B cell (primary cell): ENCODE data around the gene NCOA1. TPM values are rescaled to one million over a fixed set of nuclear protein-coding genes. Genes with fewer than 3 reads are reported as not detected.
A peak's percentile ranks its signal among the peaks of the same experiment; 100 is the strongest.

ENCODE experiments used
- ATAC-seq: fragments of 200-7000 bp; cut with Tn5 transposase; one replicate; pipeline ENCODE4 v1.10.0; 2021; ENCODE audit warnings: low read depth, mild to moderate bottlenecking, moderate number of reproducible peaks, moderate library complexity
- CTCF ChIA-PET: fragments of 350-600 bp; sonication (Branson Sonifier 250); formaldehyde crosslinking; loops from one replicate; lab custom pipeline; 2021; ENCODE audit warnings: antibody characterized with exemption, inconsistent platforms; lab: Charles Lee
- POLR2A ChIA-PET: fragments of 350-600 bp; sonication (Branson Sonifier 250); formaldehyde crosslinking; loops from one replicate; lab custom pipeline; 2021; ENCODE audit warnings: antibody characterized with exemption; lab: Charles Lee
- DNase-seq: peaks from one replicate; pipeline ENCODE4 v3.0.0; 2013
- H2AFZ ChIP-seq: 2 replicates; pipeline ENCODE4 v1.6.1; 2012; ENCODE audit warnings: mild to moderate bottlenecking, low read depth, low read length; ENCODE audit not compliant: insufficient read depth, poor library complexity, severe bottlenecking
- H3K27ac ChIP-seq, 2 donors: 1 replicate in 1 of 2; 2 replicates in 1 of 2; pipeline ENCODE4 v1.5.1; 2012 to 2013; ENCODE audit warnings: low read length in 2 of 2, mild to moderate bottlenecking in 2 of 2, moderate library complexity in 1 of 2
- H3K27me3 ChIP-seq, 4 experiments: fragments of 200-600 bp in 1 of 4; sonication (generic) in 1 of 4; replicated peaks in 1 of 4; 1 replicate in 2 of 4; 2 replicates in 2 of 4; pipeline versions ENCODE4 v1.6.1 to v1.7.0; 2013 to 2016; ENCODE audit warnings: low read length in 3 of 4, mild to moderate bottlenecking in 2 of 4, mixed read lengths in 1 of 4, moderate library complexity in 1 of 4; ENCODE audit not compliant: insufficient read depth in 4 of 4, control insufficient read depth in 3 of 4; ENCODE audit errors: control extremely low read depth in 1 of 4
- H3K36me3 ChIP-seq, 2 experiments: replicated peaks in 1 of 2; 1 replicate in 1 of 2; 2 replicates in 1 of 2; pipeline versions ENCODE4 v1.6.1 to v1.7.1; 2013; ENCODE audit warnings: low read length in 1 of 2; ENCODE audit not compliant: insufficient read depth in 2 of 2, control insufficient read depth in 1 of 2; ENCODE audit errors: control extremely low read depth in 1 of 2, extremely low read depth in 1 of 2
- H3K4me1 ChIP-seq, 2 donors: fragments of 200-600 bp in 1 of 2; sonication (generic) in 1 of 2; 1 replicate in 1 of 2; 2 replicates in 1 of 2; pipeline versions ENCODE4 v1.5.1 to v1.6.1; 2013 to 2017; ENCODE audit warnings: low read length in 2 of 2; ENCODE audit not compliant: control insufficient read depth in 2 of 2, insufficient read depth in 2 of 2
- H3K4me2 ChIP-seq: replicated peaks from 2 replicates; pipeline ENCODE3; 2012; ENCODE audit warnings: mild to moderate bottlenecking, low read depth, low read length; ENCODE audit not compliant: poor library complexity, severe bottlenecking
- H3K4me3 ChIP-seq, 5 experiments: fragments of 200-600 bp in 1 of 5; sonication (generic) in 1 of 5; 1 replicate in 3 of 5; 2 replicates in 2 of 5; pipeline versions ENCODE4 v1.5.1 to v1.7.0; 2011 to 2016; ENCODE audit warnings: low read length in 4 of 5, mild to moderate bottlenecking in 4 of 5, low read depth in 2 of 5, control low read depth in 1 of 5, moderate library complexity in 1 of 5; ENCODE audit not compliant: insufficient read depth in 1 of 5; ENCODE audit errors: control extremely low read depth in 1 of 5, extremely low read depth in 1 of 5
- H3K79me2 ChIP-seq: fragments of 200-600 bp; sonication (generic); one replicate; pipeline ENCODE4 v1.6.0; 2016; ENCODE audit warnings: low read length; ENCODE audit not compliant: control insufficient read depth, insufficient read depth
- H3K9ac ChIP-seq: fragments of 200-600 bp; sonication (generic); 2 replicates; pipeline ENCODE4 v1.6.1; 2017; ENCODE audit warnings: mild to moderate bottlenecking, low read length, moderate library complexity
- H3K9me3 ChIP-seq, 3 donors: one replicate each; pipeline versions ENCODE4 v1.6.1 to v1.7.1; 2013; ENCODE audit warnings: low read length in 2 of 3; ENCODE audit not compliant: control insufficient read depth in 2 of 3, insufficient read depth in 1 of 3; ENCODE audit errors: control extremely low read depth in 1 of 3
- H4K20me1 ChIP-seq: 2 replicates; pipeline ENCODE4 v1.6.0; 2012; ENCODE audit warnings: mild to moderate bottlenecking, low read length; ENCODE audit not compliant: insufficient read depth, control insufficient read depth, poor library complexity, severe bottlenecking
- H3K27ac Mint-ChIP-seq: one replicate; pipeline ENCODE4 v1.8.0; 2021; ENCODE audit warnings: mixed read lengths
- H3K27me3 Mint-ChIP-seq: one replicate; pipeline ENCODE4 v1.8.0; 2021; ENCODE audit warnings: mixed read lengths
- H3K4me1 Mint-ChIP-seq: one replicate; pipeline ENCODE4 v1.8.0; 2021; ENCODE audit warnings: mixed read lengths
- H3K4me3 Mint-ChIP-seq: one replicate; pipeline ENCODE4 v1.8.0; 2021; ENCODE audit warnings: mixed read lengths
- H3K9me3 Mint-ChIP-seq: one replicate; pipeline ENCODE4 v1.8.0; 2022; ENCODE audit warnings: mixed read lengths; ENCODE audit not compliant: insufficient read depth
- EZH2 ChIP-seq: IDR thresholded peaks from 2 replicates; pipeline ENCODE4 v1.6.1; 2012; ENCODE audit warnings: borderline replicate concordance, low read depth, mild to moderate bottlenecking, moderate library complexity, low read length; ENCODE audit not compliant: insufficient read depth, poor library complexity, severe bottlenecking
- WGBS: methylation state at CpG from one replicate; pipeline ENCODE4 v1.1.5; 2013; ENCODE audit warnings: missing lambda C conversion rate; ENCODE audit not compliant: insufficient coverage; 5-methylcytosine and 5-hydroxymethylcytosine counted together
- intact Hi-C: fragments of 100-400 bp; cut with micrococcal nuclease; formaldehyde crosslinking; loops from one replicate; pipeline ENCODE4 v1.10.0; 2022
- polyA plus RNA-seq: library from polyadenylated mRNA; depleted of rRNA; stranded (reverse); fragments of >200 nt; gene quantifications from 2 replicates; pipeline ENCODE4 v1.2.3, GENCODE V29; 2012
- total RNA-seq, 2 donors: library from RNA; stranded (reverse); fragments of 120-200 nt in 1 of 2; gene quantifications; 1 replicate in 1 of 2; 2 replicates in 1 of 2; pipeline versions ENCODE4 v1.2.3 to v1.2.4, GENCODE V29; 2013 to 2022
- TF ChIP-seq, protein P1 (sequence below): fragments of 200-600 bp; IDR thresholded peaks from one replicate; pipeline ENCODE4 v1.8.0; 2022; ENCODE audit warnings: antibody characterized with exemption, mild to moderate bottlenecking

Gene NCOA1
- total and polyA plus RNA-seq, 2 donors (not counting 1 experiment from before 2014, with no cell fraction given) = 11.6 to 49.1 TPM

DNA sequence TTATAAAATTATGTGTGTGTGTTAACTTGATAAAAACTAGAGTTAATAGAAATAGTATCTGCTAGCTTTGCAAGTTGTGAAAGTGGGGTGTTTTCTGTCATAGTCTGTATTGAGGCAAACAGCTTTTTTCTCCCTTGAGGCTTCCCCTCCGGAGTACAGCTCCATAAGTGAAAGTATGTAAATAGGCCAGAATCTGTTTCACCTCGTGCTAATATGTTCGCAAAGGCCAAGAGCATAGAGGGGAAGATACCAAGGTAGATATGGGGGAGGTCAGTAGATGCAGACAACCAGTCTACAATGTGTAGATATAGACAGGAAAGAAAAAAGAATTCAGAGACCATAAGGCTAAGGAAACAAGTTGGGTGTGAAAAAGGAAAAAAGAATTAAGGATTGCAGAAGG lies 229.3 kb downstream of the NCOA1 start:
- intact Hi-C loops = no loop called here
- H3K27me3 ChIP-seq = no peaks in the 10 kb centered on the region
- H3K4me3 ChIP-seq = no peak overlapping the region
- no peak overlapping the region for H3K4me2 ChIP-seq
- H3K9me3 ChIP-seq = no peaks in the 10 kb centered on the region
- H3K4me1 ChIP-seq = no peaks in the 10 kb centered on the region
- peaks cover 23% of the 10 kb centered on the region for H3K4me1 Mint-ChIP-seq
- TF ChIP-seq EZH2 = no peak
- TF ChIP-seq, protein P1, sequence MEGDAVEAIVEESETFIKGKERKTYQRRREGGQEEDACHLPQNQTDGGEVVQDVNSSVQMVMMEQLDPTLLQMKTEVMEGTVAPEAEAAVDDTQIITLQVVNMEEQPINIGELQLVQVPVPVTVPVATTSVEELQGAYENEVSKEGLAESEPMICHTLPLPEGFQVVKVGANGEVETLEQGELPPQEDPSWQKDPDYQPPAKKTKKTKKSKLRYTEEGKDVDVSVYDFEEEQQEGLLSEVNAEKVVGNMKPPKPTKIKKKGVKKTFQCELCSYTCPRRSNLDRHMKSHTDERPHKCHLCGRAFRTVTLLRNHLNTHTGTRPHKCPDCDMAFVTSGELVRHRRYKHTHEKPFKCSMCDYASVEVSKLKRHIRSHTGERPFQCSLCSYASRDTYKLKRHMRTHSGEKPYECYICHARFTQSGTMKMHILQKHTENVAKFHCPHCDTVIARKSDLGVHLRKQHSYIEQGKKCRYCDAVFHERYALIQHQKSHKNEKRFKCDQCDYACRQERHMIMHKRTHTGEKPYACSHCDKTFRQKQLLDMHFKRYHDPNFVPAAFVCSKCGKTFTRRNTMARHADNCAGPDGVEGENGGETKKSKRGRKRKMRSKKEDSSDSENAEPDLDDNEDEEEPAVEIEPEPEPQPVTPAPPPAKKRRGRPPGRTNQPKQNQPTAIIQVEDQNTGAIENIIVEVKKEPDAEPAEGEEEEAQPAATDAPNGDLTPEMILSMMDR = no peak
- ChIA-PET POLR2A (no interaction called here), CTCF (interaction anchor here (3.3 kb wide), 1 partner anchor 310 kb away, joined by 8 read pairs; no protein-coding TSS in a partner anchor)
- no peaks in the 10 kb centered on the region for H3K27me3 Mint-ChIP-seq
- H3K79me2 ChIP-seq = no peaks in the 10 kb centered on the region
- H3K9ac ChIP-seq = no peak overlapping the region
- no peak overlapping the region for H3K27ac Mint-ChIP-seq
- no peak overlapping the region for H2AFZ ChIP-seq
- H3K36me3 ChIP-seq = peaks cover 0 to 3% of the 10 kb centered on the region in 2 experiments
- DNase-seq (peak; percentile 6), ATAC-seq (peak; percentile 53)
- no peaks in the 10 kb centered on the region for H4K20me1 ChIP-seq
- no peak overlapping the region for H3K4me3 Mint-ChIP-seq
- no peak overlapping the region for H3K27ac ChIP-seq
- H3K9me3 Mint-ChIP-seq = no peaks in the 10 kb centered on the region
- 60% methylated on average over 2 of the region's 3 CpGs for WGBS

DNA sequence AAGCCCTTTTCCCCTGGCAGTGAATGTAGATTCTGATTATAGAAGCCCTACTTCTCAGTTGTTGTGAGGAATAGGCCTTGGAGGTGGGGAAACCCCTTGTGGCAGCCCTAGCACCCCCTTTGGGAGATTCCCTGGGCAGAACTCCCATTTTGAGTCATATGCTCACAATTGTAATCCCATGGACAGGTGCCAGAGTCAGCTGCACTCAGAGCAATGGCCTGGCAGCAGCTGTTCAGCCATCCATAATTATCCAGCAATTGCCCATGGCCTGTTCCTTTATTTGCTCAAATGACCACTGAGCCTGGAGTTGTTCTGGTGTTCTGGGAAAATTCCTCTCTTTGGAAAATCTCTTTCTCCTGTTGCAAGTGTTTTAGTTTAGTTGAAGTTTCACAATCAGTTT lies 230.4 kb downstream of the NCOA1 start:
- TF ChIP-seq, protein P1 = no peak
- no peak for TF ChIP-seq EZH2
- Histone ChIP-seq H4K20me1 (no peaks in the 10 kb centered on the region), H3K4me1 (no peaks in the 10 kb centered on the region), H3K9me3 (no peaks in the 10 kb centered on the region), H3K36me3 (peaks cover 3% of the 10 kb centered on the region in 2 experiments), H3K27ac (no peak overlapping the region), H3K4me2 (no peak overlapping the region), H3K79me2 (no peaks in the 10 kb centered on the region), H3K4me3 (no peak overlapping the region), H3K27me3 (no peaks in the 10 kb centered on the region), H2AFZ (no peak overlapping the region), H3K9ac (no peak overlapping the region)
- no peak for ATAC-seq
- intact Hi-C loops = no loop called here
- Mint-ChIP-seq H3K27me3 (no peaks in the 10 kb centered on the region), H3K4me3 (no peak overlapping the region), H3K27ac (peak overlapping the region; percentile 67), H3K9me3 (no peaks in the 10 kb centered on the region), H3K4me1 (peaks cover 23% of the 10 kb centered on the region)
- ChIA-PET CTCF (interaction anchor here (3.3 kb wide), 1 partner anchor 311 kb away, joined by 8 read pairs; no protein-coding TSS in a partner anchor), POLR2A (no interaction called here)
- no peak for DNase-seq
